Adipocyte (in vitro differentiated cells): Measurements from ENCODE around the gene SQOR.

Experiments used
- DNase-seq: peaks from one replicate; pipeline ENCODE4 v3.0.0-alpha.2; 2015; ENCODE audit warnings: low read depth
- H3K27me3 ChIP-seq: replicated peaks from 2 replicates; pipeline ENCODE4 v1.7.0; 2013; ENCODE audit warnings: mild to moderate bottlenecking, low read length, moderate library complexity; ENCODE audit not compliant: control insufficient read depth, insufficient read depth
- H3K36me3 ChIP-seq: 2 replicates; pipeline ENCODE4 v1.7.0; 2013; ENCODE audit warnings: low read length, mild to moderate bottlenecking, moderate library complexity; ENCODE audit not compliant: control insufficient read depth, insufficient read depth, severe bottlenecking
- H3K4me1 ChIP-seq: 2 replicates; pipeline ENCODE4 v1.7.0; 2013; ENCODE audit warnings: mild to moderate bottlenecking, low read length, moderate library complexity; ENCODE audit not compliant: control insufficient read depth, insufficient read depth
- H3K4me3 ChIP-seq: 2 replicates; pipeline ENCODE4 v1.7.0; 2013; ENCODE audit warnings: mild to moderate bottlenecking, low read length, moderate library complexity
- H3K9ac ChIP-seq: 2 replicates; pipeline ENCODE4 v1.7.0; 2013; ENCODE audit warnings: mild to moderate bottlenecking, low read length, moderate library complexity
- H3K9me3 ChIP-seq: 2 replicates; pipeline ENCODE4 v1.7.0; 2013; ENCODE audit warnings: mild to moderate bottlenecking, low read length, moderate library complexity; ENCODE audit not compliant: control insufficient read depth

SQOR gene

DNA sequence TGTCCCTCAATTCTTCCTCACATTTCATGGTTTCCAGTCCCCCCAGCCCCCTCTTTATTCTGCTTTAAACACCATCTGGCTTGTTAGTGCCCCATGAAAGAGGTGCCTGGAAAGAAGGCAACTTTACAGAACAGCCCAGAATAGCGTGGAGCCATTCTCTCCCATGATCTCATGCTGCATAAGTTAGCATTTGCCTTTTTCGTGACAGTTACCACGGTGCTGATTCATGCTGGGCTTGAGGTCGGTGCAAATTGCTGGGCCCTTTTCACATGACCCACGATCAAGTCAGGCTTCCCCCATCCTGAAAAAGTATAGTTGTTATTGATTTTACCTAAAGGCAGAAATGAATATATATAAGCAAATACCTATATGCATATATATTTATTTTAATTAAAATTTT lies 29.6 kb downstream of the SQOR start:
- H3K4me3 ChIP-seq: no peak overlapping the region
- no peaks in the 10 kb centered on the region for H3K27me3 ChIP-seq

DNA sequence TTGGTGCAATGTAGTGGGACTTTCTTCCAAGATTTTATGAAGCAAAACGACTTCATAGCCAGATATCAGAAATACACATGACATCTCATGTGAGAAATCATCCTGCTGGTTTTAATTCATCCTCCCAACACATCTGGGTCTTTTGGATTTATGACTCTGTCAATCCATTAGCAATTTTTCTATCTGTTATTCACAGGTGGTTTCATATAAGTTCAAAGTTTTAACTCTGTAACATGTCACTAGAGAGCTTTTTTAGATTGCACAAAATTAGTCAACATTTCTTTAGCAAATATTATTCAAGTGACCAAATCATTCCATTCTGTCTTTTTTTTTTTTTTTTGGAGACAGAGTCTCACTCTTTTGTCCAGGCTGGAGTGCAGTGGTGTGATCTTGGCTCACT lies 30.4 kb downstream of the SQOR start:
- H3K9ac ChIP-seq: peak overlapping the region; percentile 27
- no peak overlapping the region for H3K4me3 ChIP-seq
- no peak for DNase-seq
- peaks cover 41% of the 10 kb centered on the region for H3K4me1 ChIP-seq
- no peaks in the 10 kb centered on the region for H3K9me3 ChIP-seq
- H3K27me3 ChIP-seq: no peaks in the 10 kb centered on the region
- H3K36me3 ChIP-seq: peaks cover 35% of the 10 kb centered on the region

More for the DNA sequence above, 29.6 kb downstream of the SQOR start:
- Histone ChIP-seq H3K36me3 (peaks cover 39% of the 10 kb centered on the region), H3K9ac (no peak overlapping the region), H3K9me3 (no peaks in the 10 kb centered on the region), H3K4me1 (peaks cover 41% of the 10 kb centered on the region)
- no peak for DNase-seq

DNA sequence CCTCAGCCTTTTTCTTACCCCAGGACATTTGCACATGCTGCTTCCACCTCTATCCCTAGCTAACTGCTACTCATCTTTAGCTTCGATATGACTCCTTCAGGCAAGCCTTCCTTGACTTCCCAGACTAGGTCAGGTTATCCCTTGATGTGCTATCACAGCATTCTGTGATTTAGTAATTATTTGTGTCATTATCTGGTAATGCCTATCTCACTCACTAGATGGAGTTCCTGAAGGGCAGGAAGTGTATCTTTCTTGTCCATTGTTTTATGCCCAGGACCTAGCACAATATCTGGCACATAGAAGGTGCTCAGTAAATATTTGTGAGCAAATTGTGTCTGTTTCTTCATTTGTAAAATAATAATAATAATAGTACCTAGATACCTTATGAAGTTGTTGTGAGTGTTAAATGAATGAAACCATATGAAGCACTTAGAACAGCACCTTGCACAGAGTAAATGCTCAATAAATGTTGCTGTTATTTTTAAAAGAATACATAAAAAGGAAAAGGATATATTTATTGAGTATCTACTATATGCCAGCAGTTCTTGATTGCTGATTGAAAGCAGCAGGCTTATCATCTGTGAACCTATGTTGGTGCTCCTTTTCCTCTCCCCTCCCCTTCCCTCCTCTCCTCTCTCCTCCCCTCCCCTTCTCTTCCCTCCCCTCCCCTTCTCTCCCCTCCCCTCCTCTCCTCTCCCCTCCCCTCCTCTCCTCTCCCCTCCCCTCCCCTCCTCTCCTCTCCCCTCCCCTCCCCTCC lies 31.5 kb downstream of the SQOR start:
- Histone ChIP-seq H3K4me3 (no peak overlapping the region), H3K36me3 (peaks cover 36% of the 10 kb centered on the region), H3K9ac (no peak overlapping the region), H3K9me3 (no peaks in the 10 kb centered on the region), H3K4me1 (peaks cover 40% of the 10 kb centered on the region), H3K27me3 (no peaks in the 10 kb centered on the region)
- no peak for DNase-seq

DNA sequence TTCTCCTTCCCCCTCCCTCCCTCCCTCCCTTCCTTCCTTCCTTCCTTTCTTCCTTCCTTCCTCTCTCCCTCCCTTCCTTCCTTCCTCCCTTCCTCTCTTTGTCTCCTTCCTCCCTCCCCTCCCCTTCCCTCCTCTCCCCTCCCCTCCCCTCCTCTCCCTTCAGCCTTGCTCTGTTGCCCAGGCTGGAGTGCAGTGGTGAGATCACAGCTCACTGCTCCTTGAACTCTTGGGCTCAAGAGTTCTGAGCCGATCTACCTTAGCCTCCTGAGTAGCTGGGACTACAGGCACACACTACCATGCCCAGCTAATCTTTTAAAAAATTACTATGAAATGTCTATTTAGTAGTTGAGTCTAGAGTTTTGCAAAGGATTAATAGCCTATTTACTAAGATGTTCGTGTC lies 32.2 kb downstream of the SQOR start:
- Histone ChIP-seq H3K9me3 (no peaks in the 10 kb centered on the region), H3K4me1 (peaks cover 35% of the 10 kb centered on the region), H3K4me3 (no peak overlapping the region), H3K27me3 (no peaks in the 10 kb centered on the region), H3K9ac (no peak overlapping the region), H3K36me3 (peaks cover 37% of the 10 kb centered on the region)
- DNase-seq: no peak

DNA sequence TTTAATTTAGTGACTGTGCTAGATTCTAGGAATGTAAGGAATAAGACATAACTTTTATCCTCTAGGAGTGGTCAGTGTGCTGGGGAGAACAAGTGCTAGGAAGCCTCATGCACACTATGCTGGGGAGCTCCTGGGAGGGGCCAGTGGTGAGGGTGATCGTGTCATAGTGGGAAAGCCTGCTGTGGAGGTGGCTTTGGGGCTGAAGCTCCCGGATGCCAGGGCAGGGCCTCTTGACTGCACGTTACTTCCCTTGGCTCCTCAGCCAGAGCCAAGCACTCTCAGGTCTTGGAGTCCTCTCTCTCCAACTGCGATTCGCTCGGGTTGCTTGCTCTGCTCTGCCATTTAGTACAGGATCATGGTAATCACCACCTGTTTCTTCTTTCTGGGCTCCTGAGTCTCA lies 33.6 kb downstream of the SQOR start:
- H3K9me3 ChIP-seq: no peaks in the 10 kb centered on the region
- H3K4me3 ChIP-seq: no peak overlapping the region
- H3K4me1 ChIP-seq: peaks cover 35% of the 10 kb centered on the region
- H3K36me3 ChIP-seq: peaks cover 36% of the 10 kb centered on the region
- H3K27me3 ChIP-seq: no peaks in the 10 kb centered on the region
- DNase-seq: no peak
- H3K9ac ChIP-seq: no peak overlapping the region

DNA sequence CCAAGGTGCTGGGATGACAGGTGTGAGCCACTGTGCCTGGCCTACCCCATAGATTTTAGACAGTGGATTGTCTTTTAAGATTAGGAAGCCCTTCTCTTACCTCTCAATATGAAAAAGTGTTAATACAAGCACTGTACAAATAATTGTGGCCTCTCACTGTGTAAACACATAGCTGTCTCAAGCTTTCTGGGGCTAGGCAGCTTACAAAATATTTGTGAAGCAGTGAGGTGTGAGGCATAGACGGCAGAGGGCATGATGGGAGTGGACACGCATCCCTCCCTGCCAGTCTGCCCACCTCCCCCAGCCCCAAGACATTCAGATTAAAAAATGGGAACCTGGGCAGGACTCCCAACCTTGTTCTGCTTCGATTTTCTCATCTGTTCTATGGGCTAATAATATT lies 34.6 kb downstream of the SQOR start:
- Histone ChIP-seq H3K27me3 (no peaks in the 10 kb centered on the region), H3K4me3 (peak overlapping the region; percentile 40), H3K9me3 (no peaks in the 10 kb centered on the region), H3K4me1 (peaks cover 33% of the 10 kb centered on the region), H3K9ac (peak overlapping the region; percentile 49), H3K36me3 (peaks cover 39% of the 10 kb centered on the region)
- no peak for DNase-seq

DNA sequence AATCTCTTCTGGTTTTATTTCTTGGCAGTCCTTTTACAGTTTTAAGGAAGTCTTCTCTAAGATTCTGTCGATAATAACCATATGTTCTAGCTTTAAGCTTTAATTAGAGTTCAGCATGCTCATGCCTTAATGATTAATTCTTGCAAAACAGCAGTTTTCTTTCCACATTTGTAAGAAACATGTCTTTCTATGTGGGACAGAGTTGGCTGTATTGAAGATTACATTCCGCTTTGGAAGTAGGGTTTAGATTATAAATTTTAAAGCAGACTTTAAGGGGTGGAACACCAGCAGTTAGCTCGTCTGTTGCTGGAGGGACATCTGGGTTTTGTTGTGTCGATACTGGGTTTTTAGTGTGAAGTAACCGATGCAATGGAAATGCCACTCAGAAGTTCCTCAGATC lies 35.3 kb downstream of the SQOR start:
- H3K9me3 ChIP-seq: no peaks in the 10 kb centered on the region
- no peaks in the 10 kb centered on the region for H3K27me3 ChIP-seq
- H3K4me3 ChIP-seq: peak overlapping the region; percentile 40
- H3K9ac ChIP-seq: peak overlapping the region; percentile 49
- DNase-seq: peak; percentile 86
- H3K4me1 ChIP-seq: peaks cover 27% of the 10 kb centered on the region
- H3K36me3 ChIP-seq: peaks cover 45% of the 10 kb centered on the region

DNA sequence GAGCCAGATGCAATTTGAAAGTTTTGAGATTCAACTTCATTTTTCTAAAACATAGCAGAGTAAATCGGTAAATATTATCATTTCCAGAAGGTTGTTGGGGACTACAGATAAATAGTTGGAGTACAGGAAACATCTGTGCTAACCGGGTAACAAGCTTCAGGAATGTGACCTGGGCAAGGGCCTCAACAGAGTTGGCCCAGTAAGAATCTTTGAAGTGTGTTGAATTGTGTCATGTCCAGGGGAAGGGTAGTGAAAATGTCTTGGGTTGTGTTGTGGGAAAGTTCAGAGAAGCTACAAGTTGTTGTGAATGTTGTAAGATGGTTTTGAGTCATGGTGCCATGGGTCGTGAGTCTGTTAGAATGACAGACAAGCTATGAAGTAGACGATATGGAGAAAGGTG lies 35.7 kb downstream of the SQOR start:
- peak; percentile 37 for DNase-seq
- Histone ChIP-seq H3K9me3 (no peaks in the 10 kb centered on the region), H3K27me3 (no peaks in the 10 kb centered on the region), H3K4me1 (peaks cover 24% of the 10 kb centered on the region), H3K9ac (peak overlapping the region; percentile 49), H3K36me3 (peaks cover 49% of the 10 kb centered on the region), H3K4me3 (peak overlapping the region; percentile 40)

DNA sequence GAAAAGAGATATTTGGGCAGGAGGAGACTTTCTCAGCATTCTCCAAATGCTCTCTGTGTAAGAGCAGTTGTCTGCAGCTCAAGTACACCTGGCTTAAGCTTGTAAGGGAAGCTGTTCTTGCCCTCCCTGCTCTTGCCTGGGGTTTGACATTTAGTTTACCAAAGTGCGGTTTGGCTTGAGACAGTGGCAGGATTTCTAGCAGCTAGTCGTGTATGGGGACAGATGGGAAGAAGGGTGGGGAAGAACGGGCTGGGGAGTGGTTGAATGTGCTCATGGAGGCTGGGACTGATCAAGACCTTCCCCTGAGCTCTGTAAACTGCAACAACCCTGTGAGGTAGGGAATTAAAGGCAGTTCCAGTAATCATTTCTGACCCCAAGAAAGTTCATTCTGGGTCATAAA lies 39.8 kb downstream of the SQOR start:
- no peak for DNase-seq
- Histone ChIP-seq H3K27me3 (no peaks in the 10 kb centered on the region), H3K4me3 (no peak overlapping the region), H3K36me3 (peaks cover 75% of the 10 kb centered on the region), H3K4me1 (peaks cover 15% of the 10 kb centered on the region), H3K9me3 (no peaks in the 10 kb centered on the region), H3K9ac (no peak overlapping the region)

DNA sequence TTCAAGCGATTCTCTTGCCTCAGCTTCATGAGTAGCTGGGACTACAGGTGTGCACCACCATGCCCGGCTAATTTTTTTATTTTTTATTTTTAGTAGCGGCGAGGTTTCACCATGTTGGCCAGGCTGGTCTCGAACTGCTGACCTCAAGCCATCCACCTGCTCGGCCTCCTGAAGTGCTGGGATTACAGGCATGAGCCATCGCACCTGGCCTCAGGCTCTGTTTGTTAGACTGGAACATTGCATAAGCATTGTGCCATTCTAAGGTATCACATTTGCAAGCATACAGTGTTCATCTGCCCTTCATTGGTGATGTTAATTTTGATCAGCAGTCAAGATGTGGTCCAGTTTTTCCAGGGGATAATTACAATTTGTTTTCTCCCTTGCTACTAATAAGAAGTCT lies 43.0 kb downstream of the SQOR start:
- peaks cover 90% of the 10 kb centered on the region for H3K36me3 ChIP-seq
- no peak overlapping the region for H3K9ac ChIP-seq
- H3K4me1 ChIP-seq: no peaks in the 10 kb centered on the region
- no peak overlapping the region for H3K4me3 ChIP-seq
- no peaks in the 10 kb centered on the region for H3K9me3 ChIP-seq
- no peak for DNase-seq
- no peaks in the 10 kb centered on the region for H3K27me3 ChIP-seq

DNA sequence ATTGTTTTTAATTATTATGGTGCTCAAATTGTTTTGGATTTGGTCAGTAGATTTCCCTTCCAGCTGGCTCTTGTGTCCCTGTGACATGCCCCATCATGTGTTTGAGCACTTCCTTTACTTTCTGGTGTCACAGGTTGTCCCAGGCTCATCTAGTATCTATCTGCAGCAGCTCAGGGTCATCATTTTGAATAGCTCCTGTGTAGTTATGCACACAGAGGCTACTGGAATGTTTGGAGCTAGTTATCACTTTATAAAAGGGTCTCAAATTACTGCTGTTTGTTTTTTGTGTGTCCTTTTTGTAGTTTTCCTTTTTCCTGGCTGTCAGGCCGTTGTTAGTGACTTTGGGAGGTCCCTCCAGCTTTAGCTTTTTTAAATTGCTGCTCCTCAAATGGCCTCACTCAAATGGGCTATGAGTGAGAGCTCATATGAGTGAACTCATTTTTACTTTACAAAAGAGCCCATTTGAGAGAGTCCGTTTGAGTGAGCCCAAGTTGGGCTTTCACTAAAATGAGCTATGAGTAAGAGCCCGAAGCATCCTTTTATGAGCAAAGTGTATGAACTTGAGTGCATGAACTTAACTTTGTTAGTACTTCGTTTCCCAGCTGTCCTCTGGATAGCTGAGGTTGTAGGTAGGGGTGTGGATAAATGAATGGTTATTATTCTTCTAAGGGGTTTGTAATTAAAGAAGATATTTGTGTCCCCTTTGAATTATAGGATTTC lies 43.8 kb downstream of the SQOR start:
- DNase-seq: no peak
- H3K9ac ChIP-seq: no peak overlapping the region
- H3K27me3 ChIP-seq: no peaks in the 10 kb centered on the region

More for the DNA sequence above, 43.8 kb downstream of the SQOR start:
- Histone ChIP-seq H3K36me3 (peaks cover 90% of the 10 kb centered on the region), H3K4me1 (no peaks in the 10 kb centered on the region), H3K4me3 (no peak overlapping the region), H3K9me3 (no peaks in the 10 kb centered on the region)
